Neural cell (in vitro differentiated cells): Measurements from ENCODE around the gene CCNL2.

ENCODE experiments used
- EZH2 ChIP-seq: fragments of 200-600, 300-800 bp; shearing (Covaris generic), sonication (generic); IDR thresholded peaks from 2 replicates; pipeline ENCODE4 v1.6.1; 2014; ENCODE audit warnings: antibody characterized with exemption, low read length, borderline replicate concordance, mild to moderate bottlenecking; ENCODE audit not compliant: insufficient read depth, poor library complexity, severe bottlenecking
- POLR2AphosphoS5 ChIP-seq: IDR thresholded peaks from 2 replicates; pipeline ENCODE4 v1.6.1; 2012
- SMC3 ChIP-seq: fragments of 450-650 bp; conservative IDR thresholded peaks from 2 replicates; pipeline ENCODE4 v1.6.1; 2014; ENCODE audit warnings: antibody characterized with exemption, mild to moderate bottlenecking, moderate library complexity; ENCODE audit not compliant: poor library complexity
- TAF1 ChIP-seq: IDR thresholded peaks from 2 replicates; pipeline ENCODE4 v1.6.1; 2012; ENCODE audit warnings: low read depth
- TF ChIP-seq, protein P1 (sequence below): fragments of 450-650 bp; IDR thresholded peaks from 2 replicates; pipeline ENCODE4 v1.5.1; 2014; ENCODE audit warnings: antibody characterized with exemption, mild to moderate bottlenecking, moderate library complexity; ENCODE audit not compliant: poor library complexity, severe bottlenecking

GRCh38 chr1:1370771-1371300 is 28.3 kb downstream of the CCNL2 start:
- TF ChIP-seq, protein P1, sequence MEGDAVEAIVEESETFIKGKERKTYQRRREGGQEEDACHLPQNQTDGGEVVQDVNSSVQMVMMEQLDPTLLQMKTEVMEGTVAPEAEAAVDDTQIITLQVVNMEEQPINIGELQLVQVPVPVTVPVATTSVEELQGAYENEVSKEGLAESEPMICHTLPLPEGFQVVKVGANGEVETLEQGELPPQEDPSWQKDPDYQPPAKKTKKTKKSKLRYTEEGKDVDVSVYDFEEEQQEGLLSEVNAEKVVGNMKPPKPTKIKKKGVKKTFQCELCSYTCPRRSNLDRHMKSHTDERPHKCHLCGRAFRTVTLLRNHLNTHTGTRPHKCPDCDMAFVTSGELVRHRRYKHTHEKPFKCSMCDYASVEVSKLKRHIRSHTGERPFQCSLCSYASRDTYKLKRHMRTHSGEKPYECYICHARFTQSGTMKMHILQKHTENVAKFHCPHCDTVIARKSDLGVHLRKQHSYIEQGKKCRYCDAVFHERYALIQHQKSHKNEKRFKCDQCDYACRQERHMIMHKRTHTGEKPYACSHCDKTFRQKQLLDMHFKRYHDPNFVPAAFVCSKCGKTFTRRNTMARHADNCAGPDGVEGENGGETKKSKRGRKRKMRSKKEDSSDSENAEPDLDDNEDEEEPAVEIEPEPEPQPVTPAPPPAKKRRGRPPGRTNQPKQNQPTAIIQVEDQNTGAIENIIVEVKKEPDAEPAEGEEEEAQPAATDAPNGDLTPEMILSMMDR, result no peak
- TF ChIP-seq TAF1, result no peak
- no peak for TF ChIP-seq EZH2
- no peak for TF ChIP-seq POLR2AphosphoS5
- no peak for TF ChIP-seq SMC3
